GM12878 (cell line): ENCODE data around the gene DYRK1B.
"Not testable (repeated sequence)": the region's sequence is repeated elsewhere in the genome, so short reads cannot be mapped to it uniquely, and the experiment has no call there.

Source experiments
- CHD2 ChIP-seq: IDR thresholded peaks from 2 replicates; pipeline ENCODE4 v1.6.1; 2011; ENCODE audit warnings: low read depth, low read length, improper control_type of control experiment, borderline replicate concordance
- EP300 ChIP-seq, 2 experiments: fragments of 150-350 bp in 1 of 2; IDR thresholded peaks; 2 replicates each; pipeline ENCODE4 v1.6.1; 2011 to 2012; ENCODE audit warnings: low read depth in 2 of 2, low read length in 2 of 2, borderline replicate concordance in 1 of 2, improper control_type of control experiment in 1 of 2, inconsistent platforms in 1 of 2; ENCODE audit not compliant: control insufficient read depth in 1 of 2
- EZH2 ChIP-seq: IDR thresholded peaks from 2 replicates; pipeline ENCODE4 v1.6.1; 2012; ENCODE audit warnings: low read depth, mild to moderate bottlenecking, control low read depth, inconsistent platforms, low read length, borderline replicate concordance; ENCODE audit not compliant: control insufficient read depth
- GABPA ChIP-seq: IDR thresholded peaks from 2 replicates; pipeline ENCODE4 v1.6.1; 2014; ENCODE audit warnings: antibody characterized with exemption, low read depth, mild to moderate bottlenecking, inconsistent platforms
- KAT2A ChIP-seq: conservative IDR thresholded peaks from 2 replicates; pipeline ENCODE4 v1.6.1; 2011; ENCODE audit warnings: low read depth, low read length; ENCODE audit not compliant: control insufficient read depth
- NFXL1 ChIP-seq: fragments of 450-650 bp; IDR thresholded peaks from 2 replicates; pipeline ENCODE4 v1.6.1; 2017; ENCODE audit warnings: antibody characterized with exemption, mild to moderate bottlenecking, borderline replicate concordance
- POLR2A ChIP-seq: IDR thresholded peaks from 2 replicates; pipeline ENCODE4 v1.6.1; 2011; ENCODE audit warnings: low read depth, mild to moderate bottlenecking, low read length
- SIN3A ChIP-seq: IDR thresholded peaks from 2 replicates; pipeline ENCODE4 v1.6.1; 2012; ENCODE audit warnings: low read depth, low read length, improper control_type of control experiment
- SIX5 ChIP-seq: IDR thresholded peaks from 2 replicates; pipeline ENCODE4 v1.6.1; 2011; ENCODE audit warnings: mild to moderate bottlenecking, low read depth, low read length, moderate library complexity; ENCODE audit not compliant: severe bottlenecking
- TF ChIP-seq, protein P1 (sequence below), 3 experiments: IDR thresholded peaks in 2 of 3; conservative IDR thresholded peaks in 1 of 3; 2 replicates each; pipeline ENCODE4 v1.5.1; 2011; ENCODE audit warnings: low read depth in 3 of 3, low read length in 3 of 3, mild to moderate bottlenecking in 3 of 3, control low read depth in 2 of 3, moderate library complexity in 2 of 3, inconsistent platforms in 1 of 3, mixed read lengths in 1 of 3; ENCODE audit not compliant: control insufficient read depth in 2 of 3, insufficient read depth in 1 of 3; ENCODE audit errors: extremely low read depth in 1 of 3
- TF ChIP-seq, protein P2 (sequence below): IDR thresholded peaks from 2 replicates; pipeline ENCODE4 v1.6.1; 2011; ENCODE audit warnings: low read depth, low read length, improper control_type of control experiment, borderline replicate concordance
- TF ChIP-seq, protein P3 (sequence below): fragments of 450-650 bp; IDR thresholded peaks from 2 replicates; pipeline ENCODE4 v1.6.1; 2017; ENCODE audit warnings: mild to moderate bottlenecking
- TF ChIP-seq, protein P4 (sequence below): fragments of 450-650 bp; IDR thresholded peaks from 2 replicates; pipeline ENCODE4 v1.6.1; 2016; ENCODE audit warnings: mild to moderate bottlenecking, moderate library complexity, borderline replicate concordance

DNA sequence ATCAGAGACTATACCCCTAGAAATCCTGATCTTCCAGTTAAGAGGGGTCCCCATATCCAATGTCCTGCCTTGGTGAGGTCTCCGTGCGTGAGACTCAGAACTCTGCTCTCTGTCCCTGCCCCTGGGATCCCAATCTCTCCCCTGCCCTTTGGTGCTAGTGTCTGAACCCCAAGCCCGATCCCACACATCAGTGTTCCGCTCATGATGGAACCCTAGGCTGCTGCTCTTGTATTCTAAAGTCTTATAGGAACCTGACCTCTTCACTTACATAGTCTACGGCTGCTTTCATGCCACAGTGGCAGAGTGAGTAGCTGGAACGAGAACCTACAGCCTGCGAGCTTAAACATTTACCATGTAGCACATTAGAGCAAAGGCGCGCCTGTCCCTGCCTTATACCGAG, 48.7 kb upstream of the DYRK1B start:
- TF ChIP-seq, protein P1, sequence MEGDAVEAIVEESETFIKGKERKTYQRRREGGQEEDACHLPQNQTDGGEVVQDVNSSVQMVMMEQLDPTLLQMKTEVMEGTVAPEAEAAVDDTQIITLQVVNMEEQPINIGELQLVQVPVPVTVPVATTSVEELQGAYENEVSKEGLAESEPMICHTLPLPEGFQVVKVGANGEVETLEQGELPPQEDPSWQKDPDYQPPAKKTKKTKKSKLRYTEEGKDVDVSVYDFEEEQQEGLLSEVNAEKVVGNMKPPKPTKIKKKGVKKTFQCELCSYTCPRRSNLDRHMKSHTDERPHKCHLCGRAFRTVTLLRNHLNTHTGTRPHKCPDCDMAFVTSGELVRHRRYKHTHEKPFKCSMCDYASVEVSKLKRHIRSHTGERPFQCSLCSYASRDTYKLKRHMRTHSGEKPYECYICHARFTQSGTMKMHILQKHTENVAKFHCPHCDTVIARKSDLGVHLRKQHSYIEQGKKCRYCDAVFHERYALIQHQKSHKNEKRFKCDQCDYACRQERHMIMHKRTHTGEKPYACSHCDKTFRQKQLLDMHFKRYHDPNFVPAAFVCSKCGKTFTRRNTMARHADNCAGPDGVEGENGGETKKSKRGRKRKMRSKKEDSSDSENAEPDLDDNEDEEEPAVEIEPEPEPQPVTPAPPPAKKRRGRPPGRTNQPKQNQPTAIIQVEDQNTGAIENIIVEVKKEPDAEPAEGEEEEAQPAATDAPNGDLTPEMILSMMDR (IDR thresholded peaks at IDR 0.05 in 2 of 3, conservative IDR thresholded peaks at IDR 0.05 in 1 of 3; ENCODE audit: control insufficient read depth in 2 of 3, extremely low read depth in 1 of 3, insufficient read depth in 1 of 3, low read depth in 3 of 3, low read length in 3 of 3) = not testable (repeated sequence)
- not testable (repeated sequence) for TF ChIP-seq EZH2; KAT2A; SIX5; CHD2; SIN3A; NFXL1; POLR2A; EP300 (IDR thresholded peaks at IDR 0.05; ENCODE audit: borderline replicate concordance in 1 of 2, control insufficient read depth in 1 of 2, low read depth in 2 of 2, low read length in 2 of 2); GABPA
- TF ChIP-seq, protein P2, sequence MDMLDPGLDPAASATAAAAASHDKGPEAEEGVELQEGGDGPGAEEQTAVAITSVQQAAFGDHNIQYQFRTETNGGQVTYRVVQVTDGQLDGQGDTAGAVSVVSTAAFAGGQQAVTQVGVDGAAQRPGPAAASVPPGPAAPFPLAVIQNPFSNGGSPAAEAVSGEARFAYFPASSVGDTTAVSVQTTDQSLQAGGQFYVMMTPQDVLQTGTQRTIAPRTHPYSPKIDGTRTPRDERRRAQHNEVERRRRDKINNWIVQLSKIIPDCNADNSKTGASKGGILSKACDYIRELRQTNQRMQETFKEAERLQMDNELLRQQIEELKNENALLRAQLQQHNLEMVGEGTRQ = not testable (repeated sequence)
- TF ChIP-seq, protein P3, sequence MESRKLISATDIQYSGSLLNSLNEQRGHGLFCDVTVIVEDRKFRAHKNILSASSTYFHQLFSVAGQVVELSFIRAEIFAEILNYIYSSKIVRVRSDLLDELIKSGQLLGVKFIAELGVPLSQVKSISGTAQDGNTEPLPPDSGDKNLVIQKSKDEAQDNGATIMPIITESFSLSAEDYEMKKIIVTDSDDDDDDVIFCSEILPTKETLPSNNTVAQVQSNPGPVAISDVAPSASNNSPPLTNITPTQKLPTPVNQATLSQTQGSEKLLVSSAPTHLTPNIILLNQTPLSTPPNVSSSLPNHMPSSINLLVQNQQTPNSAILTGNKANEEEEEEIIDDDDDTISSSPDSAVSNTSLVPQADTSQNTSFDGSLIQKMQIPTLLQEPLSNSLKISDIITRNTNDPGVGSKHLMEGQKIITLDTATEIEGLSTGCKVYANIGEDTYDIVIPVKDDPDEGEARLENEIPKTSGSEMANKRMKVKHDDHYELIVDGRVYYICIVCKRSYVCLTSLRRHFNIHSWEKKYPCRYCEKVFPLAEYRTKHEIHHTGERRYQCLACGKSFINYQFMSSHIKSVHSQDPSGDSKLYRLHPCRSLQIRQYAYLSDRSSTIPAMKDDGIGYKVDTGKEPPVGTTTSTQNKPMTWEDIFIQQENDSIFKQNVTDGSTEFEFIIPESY = not testable (repeated sequence)
- TF ChIP-seq, protein P4, sequence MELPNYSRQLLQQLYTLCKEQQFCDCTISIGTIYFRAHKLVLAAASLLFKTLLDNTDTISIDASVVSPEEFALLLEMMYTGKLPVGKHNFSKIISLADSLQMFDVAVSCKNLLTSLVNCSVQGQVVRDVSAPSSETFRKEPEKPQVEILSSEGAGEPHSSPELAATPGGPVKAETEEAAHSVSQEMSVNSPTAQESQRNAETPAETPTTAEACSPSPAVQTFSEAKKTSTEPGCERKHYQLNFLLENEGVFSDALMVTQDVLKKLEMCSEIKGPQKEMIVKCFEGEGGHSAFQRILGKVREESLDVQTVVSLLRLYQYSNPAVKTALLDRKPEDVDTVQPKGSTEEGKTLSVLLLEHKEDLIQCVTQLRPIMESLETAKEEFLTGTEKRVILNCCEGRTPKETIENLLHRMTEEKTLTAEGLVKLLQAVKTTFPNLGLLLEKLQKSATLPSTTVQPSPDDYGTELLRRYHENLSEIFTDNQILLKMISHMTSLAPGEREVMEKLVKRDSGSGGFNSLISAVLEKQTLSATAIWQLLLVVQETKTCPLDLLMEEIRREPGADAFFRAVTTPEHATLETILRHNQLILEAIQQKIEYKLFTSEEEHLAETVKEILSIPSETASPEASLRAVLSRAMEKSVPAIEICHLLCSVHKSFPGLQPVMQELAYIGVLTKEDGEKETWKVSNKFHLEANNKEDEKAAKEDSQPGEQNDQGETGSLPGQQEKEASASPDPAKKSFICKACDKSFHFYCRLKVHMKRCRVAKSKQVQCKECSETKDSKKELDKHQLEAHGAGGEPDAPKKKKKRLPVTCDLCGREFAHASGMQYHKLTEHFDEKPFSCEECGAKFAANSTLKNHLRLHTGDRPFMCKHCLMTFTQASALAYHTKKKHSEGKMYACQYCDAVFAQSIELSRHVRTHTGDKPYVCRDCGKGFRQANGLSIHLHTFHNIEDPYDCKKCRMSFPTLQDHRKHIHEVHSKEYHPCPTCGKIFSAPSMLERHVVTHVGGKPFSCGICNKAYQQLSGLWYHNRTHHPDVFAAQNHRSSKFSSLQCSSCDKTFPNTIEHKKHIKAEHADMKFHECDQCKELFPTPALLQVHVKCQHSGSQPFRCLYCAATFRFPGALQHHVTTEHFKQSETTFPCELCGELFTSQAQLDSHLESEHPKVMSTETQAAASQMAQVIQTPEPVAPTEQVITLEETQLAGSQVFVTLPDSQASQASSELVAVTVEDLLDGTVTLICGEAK = not testable (repeated sequence)
